Right lobe of liver (tissue), 6 donors: ENCODE data around the gene CAMKMT. TPM values are rescaled to one million over a fixed set of nuclear protein-coding genes. Genes with fewer than 3 reads are reported as not detected.
A peak's percentile ranks its signal among the peaks of the same experiment; 100 is the strongest.

ENCODE experiments used
- ATAC-seq, 4 donors: fragments of 200-7000 bp; cut with Tn5 transposase; one replicate each; pipeline ENCODE4 v1.9.1; 2020; ENCODE audit warnings: mild to moderate bottlenecking in 4 of 4, moderate library complexity in 4 of 4
- DNase-seq, 3 donors: peaks; one replicate each; pipeline ENCODE4 v3.0.0-alpha.2; 2020
- H3K27ac ChIP-seq, 3 donors: fragments of 200-600 bp; one replicate each; pipeline ENCODE4 v1.8.0; 2022
- H3K27me3 ChIP-seq, 2 donors: fragments of 200-600 bp; one replicate each; pipeline ENCODE4 v1.8.0; 2022
- H3K36me3 ChIP-seq, 4 donors: fragments of 200-600 bp; sonication (generic) in 1 of 4; one replicate each; pipeline versions ENCODE4 v1.5.1 to v1.8.0; 2017 to 2022; ENCODE audit warnings: control low read depth in 1 of 4
- H3K4me1 ChIP-seq, 4 donors: fragments of 200-600 bp; sonication (generic) in 1 of 4; one replicate each; pipeline versions ENCODE4 v1.5.1 to v1.8.0; 2017 to 2022; ENCODE audit warnings: control low read depth in 1 of 4
- H3K4me3 ChIP-seq, 3 donors: fragments of 200-600 bp; one replicate each; pipeline ENCODE4 v1.8.0; 2022
- H3K9me3 ChIP-seq, 4 donors: fragments of 200-600 bp; sonication (generic) in 1 of 4; one replicate each; pipeline versions ENCODE4 v1.5.1 to v1.8.0; 2017 to 2022; ENCODE audit warnings: control low read depth in 1 of 4
- CTCF ChIP-seq, 4 donors: fragments of 200-600 bp in 3 of 4; fragments of 450-650 bp in 1 of 4; IDR thresholded peaks; one replicate each; pipeline versions ENCODE4 v1.5.1 to v1.8.0; 2016 to 2022; ENCODE audit warnings: antibody characterized with exemption in 4 of 4, mild to moderate bottlenecking in 2 of 4
- POLR2A ChIP-seq: fragments of 450-650 bp; IDR thresholded peaks from one replicate; pipeline ENCODE4 v1.6.1; 2017; ENCODE audit warnings: antibody characterized with exemption, mild to moderate bottlenecking
- WGBS: methylation state at CpG from one replicate; pipeline ENCODE4 v1.1.6; 2018; ENCODE audit warnings: low coverage, low lambda C conversion rate; ENCODE audit not compliant: insufficient coverage; ENCODE audit errors: missing lambda C conversion rate; 5-methylcytosine and 5-hydroxymethylcytosine counted together
- intact Hi-C, 2 donors: fragments of 100-400 bp; cut with DNase I; formaldehyde crosslinking; loops; one replicate each; pipeline versions ENCODE4 v1.11.2 to v1.14.1; 2022
- total RNA-seq, 6 experiments: library from RNA; depleted of rRNA in 2 of 6; stranded (reverse); fragments of >200 nt in 2 of 6; fragmentation: NEBNext Ultra II Directional in 3 of 6; extraction: Animal tissue kit (Norgen Biotek cat#: 25700) in 3 of 6; gene quantifications; one replicate each; pipeline versions ENCODE4 v1.1.0 to v1.2.4, GENCODE V29; 2016 to 2023
- donor health status: DM: no; HTN: yes; CAD: no.
- donor health status: DM: no; HTN: no; CAD: no.
- donor health status: DM: no; HTN: no; CAD: no.
- donor health status: DM: no; HTN: yes; CAD: no.
- donor health status: DM: no; HTN: yes; CAD: no.

The CAMKMT gene
- total RNA-seq, 6 experiments from 2014 or later, result 2.0 to 7.4 (median 5.2) TPM

GRCh38 chr2:44740678-44741077 lies 378.9 kb downstream of the CAMKMT start:
- H3K27me3 ChIP-seq, result no peaks in the 10 kb centered on the region
- intact Hi-C loops, result no loop called here
- peak in 2 of 4 donors; percentile 35 to 76 for ATAC-seq
- DNase-seq, result peak in 1 of 3 donors; percentile 25
- no peaks in the 10 kb centered on the region for H3K36me3 ChIP-seq
- H3K4me1 ChIP-seq, result peaks cover 0 to 4% (median 0%) of the 10 kb centered on the region in 4 donors
- 53% methylated on average over 1 of the region's 1 CpG for WGBS
- H3K9me3 ChIP-seq, result peaks cover 0 to 3% (median 0%) of the 10 kb centered on the region in 4 donors
- no peak overlapping the region for H3K27ac ChIP-seq
- TF ChIP-seq CTCF (IDR thresholded peaks at IDR 0.05), result no peak
- no peak overlapping the region for H3K4me3 ChIP-seq

DNA sequence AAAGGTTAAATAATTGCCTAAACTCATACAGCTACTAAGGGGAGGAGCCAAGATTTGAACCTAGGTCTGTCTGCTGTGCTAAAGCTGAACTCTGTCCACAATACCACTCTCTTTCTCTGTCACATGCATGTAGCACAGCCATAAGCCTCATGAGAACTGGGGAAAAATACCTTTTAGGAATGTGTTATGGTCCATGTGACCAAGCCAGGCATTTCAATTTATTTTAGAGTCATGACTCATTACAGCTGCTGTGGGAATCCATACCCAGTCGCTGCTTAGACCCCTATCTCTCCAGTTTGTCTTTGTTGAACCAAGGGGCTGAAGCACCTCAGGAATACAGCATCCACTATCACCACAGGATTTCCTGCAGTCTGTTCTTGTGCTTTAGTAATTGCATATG lies 379.8 kb downstream of the CAMKMT start:
- Histone ChIP-seq H3K27ac (no peak overlapping the region), H3K4me3 (no peak overlapping the region), H3K9me3 (peaks cover 0 to 3% (median 0%) of the 10 kb centered on the region in 4 donors), H3K36me3 (no peaks in the 10 kb centered on the region), H3K4me1 (peaks cover 0 to 4% (median 0%) of the 10 kb centered on the region in 4 donors), H3K27me3 (no peaks in the 10 kb centered on the region)
- DNase-seq (no peak), ATAC-seq (peak in 1 of 4 donors; percentile 56)
- WGBS, result 88% methylated on average over 1 of the region's 1 CpG
- intact Hi-C loops, result no loop called here
- TF ChIP-seq CTCF (IDR thresholded peaks at IDR 0.05) (no peak), POLR2A (no peak)

DNA sequence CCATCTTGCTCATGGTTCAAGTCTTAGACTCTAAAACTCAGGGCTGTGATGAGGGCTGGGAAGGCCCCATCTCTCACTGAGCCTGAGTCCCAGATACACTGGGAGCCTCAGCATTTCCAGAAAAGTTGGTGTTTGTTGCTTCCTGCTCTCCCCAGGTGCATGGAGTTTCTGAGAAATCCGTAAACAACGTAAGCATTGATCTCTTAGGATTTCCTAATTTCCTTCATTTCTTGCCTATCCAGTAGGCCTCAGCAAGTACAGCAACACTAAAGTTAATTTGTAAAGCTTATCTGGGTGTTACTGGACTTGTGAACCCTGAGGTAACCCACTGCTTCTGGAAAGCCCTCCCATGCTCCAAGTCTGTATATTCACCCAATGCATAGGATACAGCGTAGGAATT lies 380.3 kb downstream of the CAMKMT start:
- intact Hi-C loops, result no loop called here
- TF ChIP-seq CTCF (IDR thresholded peaks at IDR 0.05), result no peak
- TF ChIP-seq POLR2A, result no peak
- no peak for DNase-seq
- H3K4me1 ChIP-seq, result peaks cover 0 to 4% (median 0%) of the 10 kb centered on the region in 4 donors
- H3K9me3 ChIP-seq, result peaks cover 0 to 2% (median 0%) of the 10 kb centered on the region in 4 donors
- peak in 3 of 4 donors; percentile 24 to 76 (median 51) for ATAC-seq
- no peaks in the 10 kb centered on the region for H3K27me3 ChIP-seq
- no peak overlapping the region for H3K27ac ChIP-seq
- WGBS, result 36% methylated on average over 2 of the region's 3 CpGs
- no peak overlapping the region for H3K4me3 ChIP-seq
- H3K36me3 ChIP-seq, result no peaks in the 10 kb centered on the region

- TF ChIP-seq CTCF (IDR thresholded peaks at IDR 0.05), result no peak
- TF ChIP-seq POLR2A, result no peak
- H3K4me3 ChIP-seq, result no peak overlapping the region
- no peak overlapping the region for H3K27ac ChIP-seq
- H3K27me3 ChIP-seq, result no peaks in the 10 kb centered on the region
- H3K9me3 ChIP-seq, result no peaks in the 10 kb centered on the region
- WGBS, result 95% methylated on average over 3 of the region's 3 CpGs
- peaks cover 0 to 4% (median 0%) of the 10 kb centered on the region in 4 donors for H3K4me1 ChIP-seq
- no peaks in the 10 kb centered on the region for H3K36me3 ChIP-seq
- DNase-seq (no peak), ATAC-seq (no peak)
- intact Hi-C loops, result no loop called here
These were observed 381.7 kb downstream of the CAMKMT start for GRCh38 chr2:44743473-44743872.
